Type B pancreatic cell (in vitro differentiated cells): ENCODE measurements around the gene PSD2. TPM values are rescaled to one million over a fixed set of nuclear protein-coding genes. Genes with fewer than 3 reads are reported as not detected.

Experiments used
- DNase-seq: peaks from one replicate; pipeline ENCODE4 v3.0.0; 2021; ENCODE audit warnings: mixed read lengths; ENCODE audit not compliant: unreplicated experiment; ENCODE audit errors: extremely low spot score
- H3K27ac Mint-ChIP-seq: 2 replicates; pipeline ENCODE4 v1.8.0; 2021; ENCODE audit warnings: mild to moderate bottlenecking, mixed read lengths
- H3K27me3 Mint-ChIP-seq: 2 replicates; pipeline ENCODE4 v1.8.0; 2021; ENCODE audit warnings: mixed read lengths
- H3K36me3 Mint-ChIP-seq: 2 replicates; pipeline ENCODE4 v1.8.0; 2021; ENCODE audit warnings: mixed read lengths
- H3K4me1 Mint-ChIP-seq: one replicate; pipeline ENCODE4 v1.8.0; 2021; ENCODE audit warnings: mixed read lengths; ENCODE audit not compliant: unreplicated experiment
- H3K4me3 Mint-ChIP-seq: 2 replicates; pipeline ENCODE4 v1.8.0; 2021; ENCODE audit warnings: mild to moderate bottlenecking, mixed read lengths
- H3K9me3 Mint-ChIP-seq: 2 replicates; pipeline ENCODE4 v1.8.0; 2021; ENCODE audit warnings: mixed read lengths
- total RNA-seq: library from RNA; stranded (reverse); gene quantifications from 2 replicates; pipeline ENCODE4 v1.2.1, GENCODE V29; 2021; ENCODE audit warnings: low replicate concordance
- TF ChIP-seq, protein P1 (sequence below): fragments of 200-600 bp; sonication (generic); conservative IDR thresholded peaks from 2 replicates; pipeline ENCODE4 v1.5.0; 2021; ENCODE audit warnings: antibody characterized with exemption, mild to moderate bottlenecking

PSD2 gene
- total RNA-seq, 1 donor from 2014 or later = 0.27 TPM

- TF ChIP-seq, protein P1, sequence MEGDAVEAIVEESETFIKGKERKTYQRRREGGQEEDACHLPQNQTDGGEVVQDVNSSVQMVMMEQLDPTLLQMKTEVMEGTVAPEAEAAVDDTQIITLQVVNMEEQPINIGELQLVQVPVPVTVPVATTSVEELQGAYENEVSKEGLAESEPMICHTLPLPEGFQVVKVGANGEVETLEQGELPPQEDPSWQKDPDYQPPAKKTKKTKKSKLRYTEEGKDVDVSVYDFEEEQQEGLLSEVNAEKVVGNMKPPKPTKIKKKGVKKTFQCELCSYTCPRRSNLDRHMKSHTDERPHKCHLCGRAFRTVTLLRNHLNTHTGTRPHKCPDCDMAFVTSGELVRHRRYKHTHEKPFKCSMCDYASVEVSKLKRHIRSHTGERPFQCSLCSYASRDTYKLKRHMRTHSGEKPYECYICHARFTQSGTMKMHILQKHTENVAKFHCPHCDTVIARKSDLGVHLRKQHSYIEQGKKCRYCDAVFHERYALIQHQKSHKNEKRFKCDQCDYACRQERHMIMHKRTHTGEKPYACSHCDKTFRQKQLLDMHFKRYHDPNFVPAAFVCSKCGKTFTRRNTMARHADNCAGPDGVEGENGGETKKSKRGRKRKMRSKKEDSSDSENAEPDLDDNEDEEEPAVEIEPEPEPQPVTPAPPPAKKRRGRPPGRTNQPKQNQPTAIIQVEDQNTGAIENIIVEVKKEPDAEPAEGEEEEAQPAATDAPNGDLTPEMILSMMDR = no peak
- Mint-ChIP-seq H3K4me1 (peaks cover 67% of the 10 kb centered on the region), H3K27ac (peak overlapping the region; percentile 70), H3K36me3 (no peaks in the 10 kb centered on the region), H3K27me3 (peaks cover 53% of the 10 kb centered on the region), H3K4me3 (peak overlapping the region; percentile 66), H3K9me3 (no peaks in the 10 kb centered on the region)
- no peak for DNase-seq
Measured at GRCh38 chr5:139758510-139759075, 37.0 kb upstream of the PSD2 start.

GRCh38 chr5:139759219-139759721 is 36.3 kb upstream of the PSD2 start:
- peaks cover 71% of the 10 kb centered on the region for H3K4me1 Mint-ChIP-seq
- H3K27me3 Mint-ChIP-seq = peaks cover 58% of the 10 kb centered on the region
- no peaks in the 10 kb centered on the region for H3K9me3 Mint-ChIP-seq
- TF ChIP-seq, protein P1 = no peak
- H3K4me3 Mint-ChIP-seq = peak overlapping the region; percentile 46
- H3K36me3 Mint-ChIP-seq = no peaks in the 10 kb centered on the region
- H3K27ac Mint-ChIP-seq = peak overlapping the region; percentile 70
- DNase-seq = no peak

DNA sequence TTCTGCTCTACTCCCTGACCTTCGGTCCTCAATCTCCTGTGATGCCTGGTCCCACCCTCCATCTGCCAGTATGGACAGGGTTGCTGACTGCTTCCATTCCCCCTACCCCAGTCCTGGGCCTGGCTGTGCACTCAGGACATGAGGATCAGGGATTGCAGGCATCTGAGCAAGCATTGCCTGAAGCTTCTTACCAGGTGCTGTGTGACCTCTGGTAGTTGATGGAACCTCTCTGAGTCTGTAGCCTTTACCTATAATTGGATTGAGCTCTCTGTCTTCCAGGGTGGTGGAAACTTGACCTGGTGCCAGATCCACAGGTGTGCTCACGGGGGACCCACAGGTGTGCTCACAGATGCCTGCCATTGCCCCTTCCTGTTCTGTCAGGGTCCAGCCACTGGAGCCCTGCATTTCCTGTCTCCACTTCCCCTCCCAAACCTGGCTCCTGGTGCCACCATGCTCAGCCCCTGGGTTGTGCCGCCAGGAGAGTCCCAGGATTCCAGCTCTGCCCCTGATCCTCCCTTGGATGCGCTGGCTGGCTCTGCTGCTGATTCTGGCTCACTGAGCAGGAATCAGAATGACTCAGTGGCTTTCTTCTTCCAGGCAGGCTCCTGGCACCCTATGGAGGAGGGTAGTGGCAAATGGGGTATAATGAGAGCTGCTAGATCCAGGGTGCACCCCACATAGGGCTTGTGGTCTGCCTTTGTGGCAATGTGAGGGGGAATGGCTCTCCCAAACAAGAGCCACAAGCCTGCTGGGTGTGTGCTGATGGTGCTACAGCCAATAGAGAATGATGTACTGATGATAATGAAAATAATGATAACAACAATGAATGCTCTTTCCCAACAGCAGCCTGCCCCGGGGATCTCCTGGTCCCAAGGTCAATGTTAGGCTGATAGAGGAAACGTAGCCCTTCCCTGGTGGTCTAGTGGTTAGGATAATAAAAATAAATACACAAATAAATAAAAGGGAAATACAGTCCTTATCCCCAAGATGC is 35.2 kb upstream of the PSD2 start:
- TF ChIP-seq, protein P1 = no peak
- H3K36me3 Mint-ChIP-seq = no peaks in the 10 kb centered on the region
- DNase-seq = no peak
- no peaks in the 10 kb centered on the region for H3K9me3 Mint-ChIP-seq
- peaks cover 71% of the 10 kb centered on the region for H3K4me1 Mint-ChIP-seq
- H3K4me3 Mint-ChIP-seq = peak overlapping the region; percentile 41
- peak overlapping the region; percentile 41 for H3K27ac Mint-ChIP-seq
- peaks cover 58% of the 10 kb centered on the region for H3K27me3 Mint-ChIP-seq

- Mint-ChIP-seq H3K27ac (peak overlapping the region; percentile 27), H3K27me3 (peaks cover 55% of the 10 kb centered on the region), H3K36me3 (no peaks in the 10 kb centered on the region), H3K4me3 (no peak overlapping the region), H3K9me3 (no peaks in the 10 kb centered on the region), H3K4me1 (peaks cover 69% of the 10 kb centered on the region)
- DNase-seq = no peak
- TF ChIP-seq, protein P1 = no peak
Measured at GRCh38 chr5:139761057-139761450, 34.6 kb upstream of the PSD2 start.

DNA sequence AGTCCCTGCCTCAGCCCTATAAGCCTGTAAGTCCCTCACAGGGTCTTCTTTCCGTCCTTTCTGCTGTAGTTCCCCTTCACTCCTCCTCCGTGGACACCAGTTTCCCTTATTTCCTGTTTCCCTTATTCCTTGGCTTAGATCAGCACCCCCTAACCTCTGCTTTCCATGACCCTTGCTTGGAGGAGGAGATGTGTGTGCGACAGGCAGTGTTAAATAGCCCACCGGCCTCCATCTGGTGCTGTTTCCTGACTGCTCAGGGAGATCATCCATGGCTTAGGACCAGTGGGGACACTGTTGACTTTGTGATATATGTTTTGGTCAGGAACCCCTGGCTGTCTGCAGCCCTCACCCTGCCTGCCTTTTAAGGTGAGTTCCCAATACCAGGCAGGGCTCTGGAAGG is 34.1 kb upstream of the PSD2 start:
- Mint-ChIP-seq H3K4me3 (no peak overlapping the region), H3K27ac (peak overlapping the region; percentile 27), H3K9me3 (no peaks in the 10 kb centered on the region), H3K27me3 (peaks cover 52% of the 10 kb centered on the region), H3K36me3 (no peaks in the 10 kb centered on the region), H3K4me1 (peaks cover 67% of the 10 kb centered on the region)
- TF ChIP-seq, protein P1 = no peak
- no peak for DNase-seq
